Right lobe of liver (tissue), 4 donors: ENCODE measurements around the gene DENND2D.

Experiments used
- CTCF ChIP-seq, 4 donors: fragments of 200-600 bp in 3 of 4; fragments of 450-650 bp in 1 of 4; IDR thresholded peaks; one replicate each; pipeline versions ENCODE4 v1.5.1 to v1.8.0; 2016 to 2022; ENCODE audit warnings: antibody characterized with exemption in 4 of 4, mild to moderate bottlenecking in 2 of 4
- POLR2A ChIP-seq: fragments of 450-650 bp; IDR thresholded peaks from one replicate; pipeline ENCODE4 v1.6.1; 2017; ENCODE audit warnings: antibody characterized with exemption, mild to moderate bottlenecking
- donor health status: DM: no; HTN: no; CAD: no.
- donor health status: DM: no; HTN: no; CAD: no.
- donor health status: DM: no; HTN: yes; CAD: no.

GRCh38 chr1:111232134-111232533 is 31.7 kb upstream of the DENND2D start:
- TF ChIP-seq CTCF (IDR thresholded peaks at IDR 0.05) (no peak), POLR2A (no peak)
